IPS-15b (cell line): ENCODE results near the gene ESR2.

ENCODE experiments used
- H3K27me3 ChIP-seq: one replicate; pipeline ENCODE4 v1.6.1; 2013; ENCODE audit warnings: low read length; ENCODE audit not compliant: control insufficient read depth, insufficient read depth
- H3K36me3 ChIP-seq: one replicate; pipeline ENCODE4 v1.6.1; 2013; ENCODE audit warnings: low read length; ENCODE audit not compliant: control insufficient read depth, insufficient read depth
- H3K4me1 ChIP-seq: one replicate; pipeline ENCODE4 v1.6.1; 2013; ENCODE audit warnings: mild to moderate bottlenecking, low read length; ENCODE audit not compliant: control insufficient read depth, insufficient read depth
- H3K4me3 ChIP-seq: one replicate; pipeline ENCODE4 v1.5.1; 2013; ENCODE audit warnings: low read depth, low read length
- H3K9ac ChIP-seq: one replicate; pipeline ENCODE4 v1.6.1; 2013; ENCODE audit warnings: low read depth, mild to moderate bottlenecking, low read length
- H3K9me3 ChIP-seq: one replicate; pipeline ENCODE4 v1.6.1; 2013; ENCODE audit warnings: mild to moderate bottlenecking, low read length; ENCODE audit not compliant: control insufficient read depth, insufficient read depth

ESR2 gene

GRCh38 chr14:64174922-64175782 is 119.0 kb downstream of the ESR2 start:
- Histone ChIP-seq H3K4me1 (no peaks in the 10 kb centered on the region), H3K27me3 (no peaks in the 10 kb centered on the region), H3K4me3 (no peak overlapping the region), H3K9ac (no peak overlapping the region), H3K36me3 (no peaks in the 10 kb centered on the region), H3K9me3 (no peaks in the 10 kb centered on the region)

- no peaks in the 10 kb centered on the region for H3K27me3 ChIP-seq
- H3K9ac ChIP-seq = no peak overlapping the region
- no peaks in the 10 kb centered on the region for H3K9me3 ChIP-seq
- H3K4me3 ChIP-seq = no peak overlapping the region
- H3K4me1 ChIP-seq = no peaks in the 10 kb centered on the region
- no peaks in the 10 kb centered on the region for H3K36me3 ChIP-seq
Observed at GRCh38 chr14:64170181-64170580, 124.0 kb downstream of the ESR2 start.

DNA sequence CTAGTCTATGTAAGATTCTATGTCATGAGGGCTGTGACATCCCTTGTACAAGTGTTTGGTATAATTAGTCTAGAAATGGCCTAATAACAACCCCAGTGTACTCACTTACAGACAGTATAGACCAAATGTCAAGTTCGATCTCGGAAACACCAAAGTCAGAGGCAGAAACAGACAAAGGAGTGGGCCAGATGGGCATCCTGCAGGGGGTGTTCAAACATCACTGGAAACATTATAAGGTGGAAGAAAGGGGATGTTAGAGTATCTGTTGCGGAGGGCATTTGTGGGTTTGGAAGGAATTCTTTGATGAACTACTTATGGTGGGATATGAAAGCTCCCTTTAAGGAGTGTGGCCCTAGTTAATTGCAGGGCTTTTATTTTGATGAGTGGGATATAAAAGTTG is 134.6 kb downstream of the ESR2 start:
- Histone ChIP-seq H3K9ac (no peak overlapping the region), H3K27me3 (no peaks in the 10 kb centered on the region), H3K4me3 (no peak overlapping the region), H3K4me1 (no peaks in the 10 kb centered on the region), H3K36me3 (no peaks in the 10 kb centered on the region), H3K9me3 (no peaks in the 10 kb centered on the region)

- Histone ChIP-seq H3K4me1 (no peaks in the 10 kb centered on the region), H3K4me3 (no peak overlapping the region), H3K36me3 (no peaks in the 10 kb centered on the region), H3K9me3 (no peaks in the 10 kb centered on the region), H3K9ac (no peak overlapping the region), H3K27me3 (no peaks in the 10 kb centered on the region)
Observed at GRCh38 chr14:64158608-64159007, 135.6 kb downstream of the ESR2 start.

GRCh38 chr14:64149921-64150320 is 144.2 kb downstream of the ESR2 start:
- H3K4me3 ChIP-seq = no peak overlapping the region
- peaks cover 4% of the 10 kb centered on the region for H3K36me3 ChIP-seq
- H3K4me1 ChIP-seq = no peaks in the 10 kb centered on the region
- H3K9ac ChIP-seq = no peak overlapping the region
- no peaks in the 10 kb centered on the region for H3K27me3 ChIP-seq
- H3K9me3 ChIP-seq = no peaks in the 10 kb centered on the region

GRCh38 chr14:64147126-64147790 is 146.9 kb downstream of the ESR2 start:
- Histone ChIP-seq H3K36me3 (peaks cover 14% of the 10 kb centered on the region), H3K27me3 (no peaks in the 10 kb centered on the region), H3K4me1 (no peaks in the 10 kb centered on the region), H3K4me3 (no peak overlapping the region), H3K9me3 (no peaks in the 10 kb centered on the region), H3K9ac (no peak overlapping the region)

DNA sequence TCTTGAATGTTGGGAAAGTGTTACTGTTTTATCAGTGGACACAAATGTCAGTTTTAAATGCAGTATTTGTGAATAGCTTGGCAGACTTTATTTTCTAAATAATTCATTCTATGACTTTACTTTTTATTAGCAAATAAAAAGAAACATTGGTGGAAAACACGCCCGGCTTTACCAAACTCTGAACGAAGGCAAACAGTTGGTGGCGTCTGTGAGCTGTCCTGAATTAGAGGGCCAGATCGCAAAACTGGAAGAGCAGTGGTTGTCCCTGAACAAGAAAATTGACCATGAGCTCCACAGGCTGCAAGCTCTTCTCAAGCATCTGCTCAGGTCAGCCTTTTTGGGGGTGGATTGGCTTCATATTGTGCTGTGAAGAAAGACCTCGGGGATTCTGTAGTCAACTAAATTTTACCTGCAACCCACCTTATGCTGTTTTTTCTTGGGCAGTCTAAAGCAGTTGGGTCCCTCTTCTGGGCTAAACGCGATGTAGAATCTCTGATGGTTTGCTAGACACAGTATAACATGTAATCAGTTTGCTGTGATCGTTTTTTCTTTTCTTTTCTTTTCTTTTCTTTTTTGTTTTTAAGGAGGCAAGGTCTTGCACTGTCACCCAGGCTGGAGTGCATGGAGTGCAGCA is 156.4 kb downstream of the ESR2 start:
- Histone ChIP-seq H3K4me3 (no peak overlapping the region), H3K4me1 (no peaks in the 10 kb centered on the region), H3K9me3 (no peaks in the 10 kb centered on the region), H3K9ac (no peak overlapping the region), H3K27me3 (no peaks in the 10 kb centered on the region), H3K36me3 (peaks cover 11% of the 10 kb centered on the region)

DNA sequence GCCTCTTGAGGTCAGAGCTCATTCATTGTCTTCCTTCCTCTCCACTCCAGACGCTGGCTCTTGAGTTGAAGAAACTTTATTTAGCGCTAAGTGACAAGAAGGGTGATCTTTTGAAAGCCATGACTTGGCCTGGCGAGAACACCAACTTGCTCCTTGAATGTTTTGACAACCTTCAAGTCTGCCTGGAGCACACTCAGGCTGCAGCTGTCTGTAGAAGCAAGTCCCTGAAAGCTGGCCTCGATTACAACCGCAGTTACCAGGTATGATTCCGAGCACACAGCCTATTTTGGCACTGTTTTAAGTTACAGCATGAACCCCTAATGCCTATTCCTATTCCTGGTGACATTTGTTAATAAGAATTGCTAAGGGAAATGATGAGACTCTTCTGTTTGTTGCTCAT is 167.6 kb downstream of the ESR2 start:
- no peaks in the 10 kb centered on the region for H3K27me3 ChIP-seq
- H3K4me3 ChIP-seq = no peak overlapping the region
- no peak overlapping the region for H3K9ac ChIP-seq
- H3K36me3 ChIP-seq = peaks cover 18% of the 10 kb centered on the region
- H3K4me1 ChIP-seq = no peaks in the 10 kb centered on the region
- H3K9me3 ChIP-seq = no peaks in the 10 kb centered on the region

- H3K36me3 ChIP-seq = peaks cover 15% of the 10 kb centered on the region
- H3K9ac ChIP-seq = no peak overlapping the region
- no peaks in the 10 kb centered on the region for H3K9me3 ChIP-seq
- H3K4me1 ChIP-seq = no peaks in the 10 kb centered on the region
- no peaks in the 10 kb centered on the region for H3K27me3 ChIP-seq
- H3K4me3 ChIP-seq = no peak overlapping the region
Observed at GRCh38 chr14:64125270-64125669, 168.9 kb downstream of the ESR2 start.

- Histone ChIP-seq H3K27me3 (no peaks in the 10 kb centered on the region), H3K36me3 (peaks cover 9% of the 10 kb centered on the region), H3K4me1 (no peaks in the 10 kb centered on the region), H3K9me3 (no peaks in the 10 kb centered on the region), H3K4me3 (no peak overlapping the region), H3K9ac (no peak overlapping the region)
Observed at GRCh38 chr14:64123241-64123822, 170.8 kb downstream of the ESR2 start.

DNA sequence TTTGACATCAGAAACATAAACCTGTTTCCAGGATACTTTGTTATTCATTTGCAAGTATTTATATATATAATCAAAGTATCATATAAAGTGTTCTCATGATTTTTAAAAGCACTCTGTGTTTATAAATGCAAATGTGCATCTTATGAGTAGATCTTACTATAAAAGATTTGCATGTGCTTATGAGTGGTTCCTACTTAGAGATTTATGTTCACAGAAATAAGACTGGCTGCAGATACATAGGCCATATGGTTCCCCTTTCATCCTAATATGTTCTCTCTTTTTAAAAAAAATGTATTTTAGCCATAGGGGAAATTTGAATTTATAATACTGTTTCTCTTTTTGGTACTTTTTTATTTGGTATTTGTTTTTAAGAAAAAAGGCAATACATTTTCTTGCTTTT is 174.2 kb downstream of the ESR2 start:
- no peaks in the 10 kb centered on the region for H3K27me3 ChIP-seq
- peaks cover 4% of the 10 kb centered on the region for H3K36me3 ChIP-seq
- no peaks in the 10 kb centered on the region for H3K4me1 ChIP-seq
- no peak overlapping the region for H3K9ac ChIP-seq
- H3K4me3 ChIP-seq = no peak overlapping the region
- no peaks in the 10 kb centered on the region for H3K9me3 ChIP-seq
